Immature natural killer cell (primary cell): ENCODE results near the gene ADCY2. TPM values are rescaled to one million over a fixed set of nuclear protein-coding genes. Genes with fewer than 3 reads are reported as not detected.

Source experiments
- DNase-seq, 3 donors: peaks; one replicate each; pipeline ENCODE4 v3.0.0; 2022; ENCODE audit warnings: mixed read lengths in 1 of 3
- H3K27ac Mint-ChIP-seq, 6 donors: one replicate each; pipeline ENCODE4 v1.8.0; 2020; ENCODE audit warnings: mixed read lengths in 6 of 6, mild to moderate bottlenecking in 5 of 6, inconsistent platforms in 4 of 6, moderate library complexity in 3 of 6
- H3K27me3 Mint-ChIP-seq, 3 donors: one replicate each; pipeline ENCODE4 v1.8.0; 2020 to 2021; ENCODE audit warnings: low read depth in 3 of 3, mild to moderate bottlenecking in 3 of 3, mixed read lengths in 3 of 3, moderate library complexity in 3 of 3, inconsistent platforms in 1 of 3
- H3K36me3 Mint-ChIP-seq, 3 donors: one replicate each; pipeline ENCODE4 v1.8.0; 2020; ENCODE audit warnings: mixed read lengths in 3 of 3, inconsistent platforms in 2 of 3, mild to moderate bottlenecking in 2 of 3
- H3K4me1 Mint-ChIP-seq, 2 donors: one replicate each; pipeline ENCODE4 v1.8.0; 2020; ENCODE audit warnings: inconsistent platforms in 2 of 2, mild to moderate bottlenecking in 2 of 2, mixed read lengths in 2 of 2, moderate library complexity in 1 of 2
- H3K4me3 Mint-ChIP-seq, 5 donors: one replicate each; pipeline ENCODE4 v1.8.0; 2020; ENCODE audit warnings: mild to moderate bottlenecking in 5 of 5, mixed read lengths in 5 of 5, inconsistent platforms in 3 of 5, moderate library complexity in 3 of 5
- H3K9me3 Mint-ChIP-seq, 6 donors: one replicate each; pipeline ENCODE4 v1.8.0; 2020; ENCODE audit warnings: mild to moderate bottlenecking in 6 of 6, mixed read lengths in 6 of 6, inconsistent platforms in 4 of 6, moderate library complexity in 3 of 6
- polyA plus RNA-seq, 3 donors: library from polyadenylated mRNA; unstranded; fragments of 300-500 nt; fragmentation: Illumina TruSeq; gene quantifications; one replicate each; pipeline ENCODE4 v1.2.3, GENCODE V29; 2021

ADCY2 gene
- polyA plus RNA-seq, 3 donors from 2014 or later = not detected

DNA sequence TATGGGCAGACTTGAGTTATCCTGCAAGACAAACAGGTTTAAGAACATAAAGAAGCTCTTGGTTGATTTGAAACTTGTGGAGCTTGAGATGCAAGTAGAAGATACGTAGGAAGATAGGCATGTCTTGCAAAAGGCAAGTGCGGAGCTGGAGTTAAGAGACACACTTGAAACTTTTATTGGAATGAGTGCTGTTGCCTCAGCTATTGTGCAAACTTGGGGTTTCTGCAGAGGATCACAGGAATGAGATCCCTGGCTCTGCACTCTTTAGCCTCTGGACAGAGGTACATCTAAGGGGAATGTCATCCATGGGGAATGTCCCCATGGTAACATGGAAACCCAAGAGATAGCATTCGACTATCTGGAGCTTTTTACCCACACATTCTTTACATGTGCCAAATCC is 121.1 kb downstream of the ADCY2 start:
- no peaks in the 10 kb centered on the region for H3K36me3 Mint-ChIP-seq
- no peak for DNase-seq
- no peaks in the 10 kb centered on the region for H3K4me1 Mint-ChIP-seq
- no peak overlapping the region for H3K4me3 Mint-ChIP-seq
- peaks cover 0 to 2% (median 0%) of the 10 kb centered on the region in 3 donors for H3K27me3 Mint-ChIP-seq
- H3K9me3 Mint-ChIP-seq = peaks cover 0 to 7% (median 2%) of the 10 kb centered on the region in 6 donors
- H3K27ac Mint-ChIP-seq = no peak overlapping the region

DNA sequence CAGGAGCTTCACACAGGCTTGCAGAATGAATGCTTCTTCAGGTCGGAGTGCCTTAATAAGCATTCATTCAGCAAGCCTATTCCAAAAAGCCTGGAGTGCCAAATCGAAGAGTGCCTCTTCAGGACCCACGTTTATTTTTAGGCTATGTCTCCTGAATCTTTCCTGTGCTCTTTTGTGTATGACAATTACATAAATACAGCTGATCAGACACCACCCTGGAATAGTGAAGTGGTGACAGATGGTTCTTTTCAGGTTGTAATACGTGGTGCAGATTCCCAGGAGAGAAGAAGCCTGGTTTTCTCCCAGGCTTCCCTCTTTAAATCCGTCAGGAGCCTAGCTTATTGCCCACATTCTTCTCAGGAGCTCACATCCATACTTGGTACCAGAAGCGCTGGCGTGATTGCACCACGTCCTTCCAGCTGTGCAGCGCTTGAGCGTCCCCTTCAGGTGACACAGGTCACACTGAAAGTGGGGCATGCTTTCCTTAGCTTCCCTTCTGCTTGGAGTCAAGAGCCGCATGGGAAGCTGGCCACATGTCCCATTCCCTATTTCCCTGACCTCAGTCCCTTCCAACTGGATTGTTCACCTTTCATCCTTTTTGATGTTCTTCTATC is 123.1 kb downstream of the ADCY2 start:
- H3K27ac Mint-ChIP-seq = no peak overlapping the region
- H3K4me3 Mint-ChIP-seq = no peak overlapping the region
- H3K27me3 Mint-ChIP-seq = no peaks in the 10 kb centered on the region
- peaks cover 0 to 7% (median under 1%) of the 10 kb centered on the region in 6 donors for H3K9me3 Mint-ChIP-seq
- no peak for DNase-seq
- no peaks in the 10 kb centered on the region for H3K4me1 Mint-ChIP-seq
- H3K36me3 Mint-ChIP-seq = no peaks in the 10 kb centered on the region

DNA sequence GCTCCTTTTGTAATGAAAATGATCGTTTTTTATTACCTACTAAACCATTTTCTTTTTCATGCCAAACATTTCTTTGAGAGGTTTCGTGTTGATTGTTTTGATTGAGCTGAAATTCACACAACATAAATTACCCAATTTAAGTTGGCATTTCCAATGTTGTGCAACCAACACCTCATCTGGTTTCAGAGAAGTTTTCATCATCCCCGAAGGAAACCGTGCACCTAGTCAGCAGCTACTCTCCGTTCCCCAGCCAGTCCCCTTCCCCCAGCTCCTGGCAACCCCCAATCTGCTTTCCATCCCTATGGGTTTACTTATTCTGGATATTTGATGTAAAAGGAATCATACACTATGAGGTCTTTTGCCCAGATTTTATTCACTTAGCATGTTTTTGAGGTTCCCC is 123.6 kb downstream of the ADCY2 start:
- Mint-ChIP-seq H3K4me3 (no peak overlapping the region), H3K27ac (no peak overlapping the region), H3K4me1 (no peaks in the 10 kb centered on the region), H3K9me3 (peaks cover 0 to 7% (median under 1%) of the 10 kb centered on the region in 6 donors), H3K27me3 (no peaks in the 10 kb centered on the region), H3K36me3 (no peaks in the 10 kb centered on the region)
- no peak for DNase-seq

DNA sequence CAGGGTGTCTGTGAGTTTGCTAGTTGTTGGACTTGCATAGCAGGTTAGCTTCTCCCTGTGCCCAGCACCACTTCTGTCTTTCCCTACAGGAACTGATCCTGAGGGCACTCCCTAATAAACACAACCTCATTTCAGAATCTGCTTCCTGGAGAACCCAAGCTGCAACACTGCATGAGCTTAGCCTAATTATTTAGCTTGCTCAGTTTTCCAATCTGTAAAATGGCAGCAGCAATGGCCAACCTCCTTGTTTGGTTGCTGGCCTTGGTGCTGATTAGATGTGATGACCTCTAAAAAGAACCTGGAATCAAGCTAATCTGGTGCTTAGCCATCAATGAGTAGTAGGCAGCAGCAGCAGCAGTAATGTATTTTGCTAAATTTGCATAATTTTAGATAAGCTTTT is 133.9 kb downstream of the ADCY2 start:
- H3K27ac Mint-ChIP-seq = no peak overlapping the region
- H3K4me3 Mint-ChIP-seq = no peak overlapping the region
- no peaks in the 10 kb centered on the region for H3K4me1 Mint-ChIP-seq
- no peak for DNase-seq
- peaks cover 0 to 9% (median 3%) of the 10 kb centered on the region in 6 donors for H3K9me3 Mint-ChIP-seq
- peaks cover 0 to 1% (median 0%) of the 10 kb centered on the region in 3 donors for H3K27me3 Mint-ChIP-seq
- no peaks in the 10 kb centered on the region for H3K36me3 Mint-ChIP-seq

DNA sequence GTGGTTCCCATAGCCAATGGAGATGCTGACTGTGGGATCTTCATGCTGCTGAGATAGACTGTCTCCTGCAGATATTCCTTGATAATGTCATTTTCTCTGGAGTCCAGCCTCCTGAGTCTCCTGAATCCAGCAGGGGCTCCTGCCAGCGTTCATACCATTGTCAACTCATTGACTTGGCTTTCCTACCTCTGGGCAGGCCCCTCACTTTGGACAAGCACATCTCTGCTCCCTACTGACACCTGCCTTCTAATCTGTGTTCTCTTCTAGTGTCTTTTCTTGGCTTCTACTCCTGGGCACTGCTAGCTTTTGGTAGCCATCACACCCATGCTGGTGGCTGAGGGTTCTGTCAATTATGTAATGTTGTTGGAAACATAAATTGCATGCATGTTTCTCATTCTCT is 138.0 kb downstream of the ADCY2 start:
- DNase-seq = no peak
- H3K27ac Mint-ChIP-seq = no peak overlapping the region
- peaks cover 0 to 2% (median 1%) of the 10 kb centered on the region in 3 donors for H3K27me3 Mint-ChIP-seq
- no peaks in the 10 kb centered on the region for H3K36me3 Mint-ChIP-seq
- peaks cover 0 to 22% (median 2%) of the 10 kb centered on the region in 6 donors for H3K9me3 Mint-ChIP-seq
- H3K4me3 Mint-ChIP-seq = no peak overlapping the region
- H3K4me1 Mint-ChIP-seq = no peaks in the 10 kb centered on the region

DNA sequence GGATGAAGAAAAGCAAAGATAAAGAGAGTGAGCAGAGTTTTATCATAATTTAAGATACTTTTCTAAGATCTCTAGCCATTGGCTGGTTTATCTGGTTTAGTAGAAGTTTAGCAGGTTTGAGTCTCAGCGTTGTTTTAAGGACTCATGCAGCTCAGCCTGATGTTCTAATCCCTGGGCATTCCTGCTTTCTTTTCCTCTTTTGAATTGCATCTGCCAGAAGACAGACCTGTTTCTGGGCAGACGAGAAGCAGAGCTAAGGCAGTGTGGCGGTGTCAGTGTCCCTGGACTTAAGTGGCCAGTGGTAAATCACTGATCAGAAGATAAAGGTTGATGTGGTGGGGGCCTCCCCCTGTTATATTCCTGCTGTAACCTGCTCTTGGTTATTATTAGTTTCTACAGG is 138.6 kb downstream of the ADCY2 start:
- Mint-ChIP-seq H3K27ac (no peak overlapping the region), H3K9me3 (peaks cover 0 to 22% (median 2%) of the 10 kb centered on the region in 6 donors), H3K4me1 (no peaks in the 10 kb centered on the region), H3K27me3 (peaks cover 0 to 3% (median 2%) of the 10 kb centered on the region in 3 donors), H3K36me3 (no peaks in the 10 kb centered on the region), H3K4me3 (no peak overlapping the region)
- no peak for DNase-seq

DNA sequence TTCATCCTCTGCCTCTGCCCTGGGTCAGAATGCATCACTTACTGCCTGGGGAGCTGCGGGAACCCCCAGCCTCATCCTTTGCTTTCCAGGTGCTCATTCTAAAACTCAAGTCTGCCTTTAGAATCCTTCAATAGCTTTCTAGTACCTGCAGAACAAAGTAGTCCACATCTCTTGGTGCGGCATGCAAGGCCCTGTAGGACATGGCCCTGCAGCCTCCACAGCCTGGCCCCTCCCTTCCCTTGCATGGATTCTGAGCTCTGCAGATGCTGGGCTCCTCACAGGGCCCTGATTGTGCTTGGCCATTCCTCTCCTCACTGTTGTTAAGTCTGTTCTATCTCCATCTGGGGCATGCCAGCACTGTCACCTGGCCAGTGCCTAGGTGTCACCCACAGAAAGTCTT is 141.6 kb downstream of the ADCY2 start:
- DNase-seq = no peak
- H3K27ac Mint-ChIP-seq = no peak overlapping the region
- H3K4me3 Mint-ChIP-seq = no peak overlapping the region
- H3K9me3 Mint-ChIP-seq = peaks cover 0 to 15% (median 0%) of the 10 kb centered on the region in 6 donors
- peaks cover 0 to 3% (median 2%) of the 10 kb centered on the region in 3 donors for H3K27me3 Mint-ChIP-seq
- no peaks in the 10 kb centered on the region for H3K4me1 Mint-ChIP-seq
- H3K36me3 Mint-ChIP-seq = no peaks in the 10 kb centered on the region

DNA sequence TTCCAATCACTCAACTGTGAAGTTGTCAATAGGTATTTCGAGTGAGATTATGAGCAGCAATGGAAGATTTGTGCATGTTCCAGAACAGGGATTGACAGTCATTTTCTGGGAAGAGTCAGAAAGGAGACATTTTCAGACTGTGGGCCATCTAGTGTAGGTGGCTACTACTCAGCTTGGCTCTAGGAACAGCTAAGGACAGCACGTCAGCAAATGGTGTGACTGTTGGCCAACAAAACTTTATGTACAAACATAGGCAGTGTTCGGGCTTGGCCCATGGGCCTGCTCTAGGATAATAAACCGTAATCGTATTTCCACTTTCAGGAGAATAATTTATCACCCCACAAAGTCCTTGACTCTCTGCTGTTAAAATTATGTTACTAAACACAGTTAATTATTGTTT is 143.6 kb downstream of the ADCY2 start:
- Mint-ChIP-seq H3K36me3 (no peaks in the 10 kb centered on the region), H3K4me3 (no peak overlapping the region), H3K27me3 (peaks cover 0 to 3% (median 2%) of the 10 kb centered on the region in 3 donors), H3K4me1 (no peaks in the 10 kb centered on the region), H3K9me3 (peaks cover 0 to 15% (median 3%) of the 10 kb centered on the region in 6 donors), H3K27ac (no peak overlapping the region)
- no peak for DNase-seq

DNA sequence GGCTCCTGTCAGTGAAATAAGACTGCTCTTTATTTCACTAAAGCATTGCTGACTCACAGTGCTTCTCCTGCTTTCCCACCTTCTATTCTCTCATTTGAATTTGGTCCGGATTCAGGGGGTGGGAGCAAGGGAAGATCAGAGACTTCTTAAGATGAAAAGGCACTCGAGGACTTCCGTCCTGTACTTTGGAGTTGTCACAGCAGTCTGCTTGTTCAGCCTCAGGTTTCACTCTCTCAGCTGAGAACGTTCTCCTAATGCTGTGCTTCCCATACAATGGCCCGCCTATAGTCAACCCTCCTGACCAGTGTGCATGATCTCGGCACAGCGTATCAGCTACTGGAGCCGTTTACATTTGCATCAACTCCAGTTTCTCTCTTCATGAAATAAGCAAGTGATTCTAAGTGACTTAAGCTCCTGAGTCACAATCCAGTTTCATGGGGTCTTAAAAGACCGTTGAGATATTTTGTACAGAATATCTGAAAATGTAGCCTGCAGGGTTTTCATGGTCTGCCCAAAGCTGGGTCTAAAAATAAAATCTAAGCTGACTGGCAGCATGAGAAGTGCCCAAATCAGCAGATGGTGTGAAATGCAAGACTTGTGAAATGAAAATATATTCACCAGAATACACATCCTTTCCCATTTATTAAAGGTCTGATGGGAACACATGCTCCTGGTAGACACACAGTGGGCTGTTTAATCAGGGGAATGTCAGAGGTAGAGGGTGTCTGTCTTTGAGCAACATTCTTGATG is 145.0 kb downstream of the ADCY2 start:
- Mint-ChIP-seq H3K36me3 (no peaks in the 10 kb centered on the region), H3K4me3 (no peak overlapping the region), H3K9me3 (peaks cover 0 to 8% (median 4%) of the 10 kb centered on the region in 6 donors), H3K4me1 (no peaks in the 10 kb centered on the region), H3K27me3 (peaks cover 0 to 3% (median 2%) of the 10 kb centered on the region in 3 donors), H3K27ac (no peak overlapping the region)
- DNase-seq = no peak

DNA sequence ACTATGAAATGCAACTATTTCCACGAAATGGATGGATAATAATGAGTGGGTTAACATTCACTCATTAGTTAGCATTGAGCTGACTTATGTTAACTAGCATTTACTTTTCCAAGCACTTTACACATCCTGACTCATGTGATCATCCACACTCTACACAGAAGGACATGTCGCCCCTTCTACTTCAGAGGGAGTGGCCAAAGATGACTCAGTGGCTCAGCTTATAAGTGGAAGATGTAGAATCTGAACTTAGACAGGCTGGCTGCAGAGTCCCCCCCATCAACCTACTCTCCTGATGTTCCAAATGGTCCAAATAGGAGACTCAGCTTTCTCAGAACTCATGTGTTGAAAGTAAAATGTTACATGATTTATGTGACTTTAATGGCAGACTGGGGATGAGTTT is 146.0 kb downstream of the ADCY2 start:
- peaks cover 0 to 3% (median 2%) of the 10 kb centered on the region in 3 donors for H3K27me3 Mint-ChIP-seq
- H3K9me3 Mint-ChIP-seq = peaks cover 0 to 8% (median 4%) of the 10 kb centered on the region in 6 donors
- no peaks in the 10 kb centered on the region for H3K4me1 Mint-ChIP-seq
- no peak overlapping the region for H3K27ac Mint-ChIP-seq
- no peak for DNase-seq
- no peaks in the 10 kb centered on the region for H3K36me3 Mint-ChIP-seq
- no peak overlapping the region for H3K4me3 Mint-ChIP-seq

DNA sequence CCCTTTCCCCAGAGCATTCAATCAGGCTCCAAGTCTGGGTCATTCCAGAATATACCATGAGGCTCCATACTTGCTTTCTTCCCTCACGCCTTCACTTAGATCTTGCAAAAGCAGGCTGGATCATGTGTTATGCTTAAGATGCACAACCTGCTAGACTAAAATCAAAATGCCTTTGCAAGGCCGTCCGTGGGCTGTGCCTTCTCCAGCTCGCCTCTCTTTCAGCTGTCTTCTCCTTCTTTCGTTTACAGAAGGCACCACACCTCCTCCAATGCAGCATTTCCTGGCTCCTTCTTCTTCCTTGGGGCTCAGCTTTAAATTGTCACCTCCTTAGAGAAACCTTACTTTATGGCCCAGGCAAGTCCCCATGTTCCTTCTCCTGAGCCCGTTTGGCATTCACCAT is 150.6 kb downstream of the ADCY2 start:
- no peak for DNase-seq
- Mint-ChIP-seq H3K36me3 (no peaks in the 10 kb centered on the region), H3K4me3 (no peak overlapping the region), H3K27ac (no peak overlapping the region), H3K9me3 (peaks cover 0 to 11% (median 4%) of the 10 kb centered on the region in 6 donors), H3K4me1 (no peaks in the 10 kb centered on the region), H3K27me3 (no peaks in the 10 kb centered on the region)

DNA sequence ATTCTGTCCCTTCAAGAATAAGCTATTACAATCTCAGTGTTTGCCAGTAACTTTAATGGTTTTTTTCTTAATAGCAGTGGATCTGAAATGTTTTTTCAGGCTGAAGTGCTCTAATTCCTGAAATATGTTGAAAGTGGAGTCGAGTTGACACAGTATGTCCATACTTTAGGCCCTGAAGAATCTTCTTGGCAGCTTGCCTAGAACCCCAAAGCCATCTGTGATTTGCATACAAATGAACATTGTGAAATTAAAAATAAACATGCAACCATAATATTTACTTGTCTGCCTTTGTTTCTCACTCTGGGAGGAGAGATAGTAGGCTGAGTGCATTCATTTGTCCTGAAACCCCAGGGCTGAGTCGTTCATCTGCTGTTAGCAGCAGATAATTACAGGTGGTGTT is 152.7 kb downstream of the ADCY2 start:
- peaks cover 0 to 11% (median 4%) of the 10 kb centered on the region in 6 donors for H3K9me3 Mint-ChIP-seq
- no peak overlapping the region for H3K27ac Mint-ChIP-seq
- peaks cover 0 to 2% (median 0%) of the 10 kb centered on the region in 3 donors for H3K27me3 Mint-ChIP-seq
- DNase-seq = no peak
- no peak overlapping the region for H3K4me3 Mint-ChIP-seq
- no peaks in the 10 kb centered on the region for H3K4me1 Mint-ChIP-seq
- no peaks in the 10 kb centered on the region for H3K36me3 Mint-ChIP-seq

DNA sequence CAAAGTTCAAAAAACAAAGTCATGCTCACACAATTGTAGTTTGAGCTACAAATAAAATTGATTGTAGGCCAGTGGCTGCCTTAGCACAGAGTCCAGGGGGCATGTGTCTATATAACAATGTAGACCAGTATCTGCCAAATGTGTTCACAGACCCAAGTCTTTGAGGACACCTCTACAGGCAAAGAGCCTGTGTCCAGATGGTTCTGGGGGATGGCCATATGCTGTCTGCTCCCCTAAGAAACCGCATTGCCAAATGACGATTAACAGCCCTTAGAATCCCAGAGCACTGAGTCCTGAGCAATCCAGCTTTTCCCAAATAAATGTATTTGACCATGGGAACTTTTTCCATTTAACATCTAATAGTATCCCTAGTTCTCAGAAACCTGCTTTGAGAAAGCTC is 169.6 kb downstream of the ADCY2 start:
- H3K4me1 Mint-ChIP-seq = no peaks in the 10 kb centered on the region

DNA sequence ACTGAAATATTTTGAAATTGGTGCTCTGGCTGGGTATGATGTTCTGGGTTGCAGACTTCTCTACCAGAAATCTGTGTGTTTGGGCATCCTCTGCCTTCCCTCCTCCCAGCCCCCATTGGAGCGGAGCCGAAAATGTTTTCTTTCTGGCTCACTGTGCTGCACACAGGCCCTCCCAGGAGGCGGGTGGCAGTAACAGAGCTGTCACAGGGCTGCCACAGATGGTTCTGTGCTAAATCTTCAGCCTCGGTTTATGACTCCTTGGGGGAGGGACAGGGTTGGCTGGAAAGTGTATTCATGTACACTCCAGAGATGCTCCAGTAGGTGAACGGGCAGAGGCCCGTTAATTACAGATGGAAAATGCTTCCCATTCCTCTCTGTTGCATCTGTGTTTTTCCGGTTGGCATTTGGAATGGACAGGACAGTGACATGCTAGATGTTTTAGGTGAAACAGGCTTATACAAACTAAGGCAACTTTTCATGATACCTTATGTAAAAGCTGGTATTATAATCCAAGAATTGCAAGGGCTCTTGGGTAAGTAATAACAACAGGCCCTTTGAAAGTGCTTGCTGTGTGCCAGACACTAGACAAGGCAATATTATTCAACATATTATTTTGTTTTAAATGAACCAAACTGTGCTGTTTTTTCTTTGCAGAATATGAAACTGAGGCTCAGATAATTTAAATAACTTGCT is 180.2 kb downstream of the ADCY2 start:
- no peak overlapping the region for H3K4me3 Mint-ChIP-seq
- peaks cover 0 to 2% (median under 1%) of the 10 kb centered on the region in 3 donors for H3K27me3 Mint-ChIP-seq
- no peaks in the 10 kb centered on the region for H3K4me1 Mint-ChIP-seq
- no peaks in the 10 kb centered on the region for H3K36me3 Mint-ChIP-seq
- H3K9me3 Mint-ChIP-seq = peaks cover 2 to 19% (median 10%) of the 10 kb centered on the region in 6 donors
- no peak for DNase-seq
- no peak overlapping the region for H3K27ac Mint-ChIP-seq

More for the DNA sequence above, 169.6 kb downstream of the ADCY2 start:
- no peak for DNase-seq
- peaks cover 0 to 4% (median 0%) of the 10 kb centered on the region in 6 donors for H3K9me3 Mint-ChIP-seq
- H3K4me3 Mint-ChIP-seq = no peak overlapping the region
- H3K27me3 Mint-ChIP-seq = peaks cover 0 to 4% (median 0%) of the 10 kb centered on the region in 3 donors
- no peaks in the 10 kb centered on the region for H3K36me3 Mint-ChIP-seq
- H3K27ac Mint-ChIP-seq = no peak overlapping the region
